Kidney epithelial cell (primary cell): ENCODE data around the gene ZBTB48. TPM values are rescaled to one million over a fixed set of nuclear protein-coding genes. Genes with fewer than 3 reads are reported as not detected.
"Not testable (repeated sequence)": the region's sequence is repeated elsewhere in the genome, so short reads cannot be mapped to it uniquely, and the experiment has no call there.

Experiments used
- DNase-seq: peaks from one replicate; pipeline ENCODE4 v3.0.0-alpha.2; 2010; ENCODE audit warnings: low read depth
- H3K27me3 ChIP-seq: 2 replicates; pipeline ENCODE4 v1.6.0; 2011; ENCODE audit warnings: low read length; ENCODE audit not compliant: control insufficient read depth, insufficient read depth
- H3K36me3 ChIP-seq: 2 replicates; pipeline ENCODE4 v1.5.1; 2011; ENCODE audit warnings: low read length; ENCODE audit not compliant: control insufficient read depth, insufficient read depth
- H3K4me3 ChIP-seq: 2 replicates; pipeline ENCODE4 v1.5.1; 2011; ENCODE audit warnings: low read depth, mild to moderate bottlenecking, control low read depth, low read length
- CTCF ChIP-seq: IDR thresholded peaks from 2 replicates; pipeline ENCODE4 v1.5.1; 2011; ENCODE audit warnings: mild to moderate bottlenecking, moderate library complexity, low read length, control low read depth, inconsistent platforms; ENCODE audit not compliant: insufficient read depth, poor library complexity, severe bottlenecking
- total RNA-seq: library from RNA; depleted of rRNA; stranded (reverse); fragments of >200 nt; gene quantifications from 2 replicates; pipeline ENCODE4 v1.2.3, GENCODE V29; 2015

The ZBTB48 gene
- total RNA-seq, 1 donor from 2014 or later = 14.2 TPM

DNA sequence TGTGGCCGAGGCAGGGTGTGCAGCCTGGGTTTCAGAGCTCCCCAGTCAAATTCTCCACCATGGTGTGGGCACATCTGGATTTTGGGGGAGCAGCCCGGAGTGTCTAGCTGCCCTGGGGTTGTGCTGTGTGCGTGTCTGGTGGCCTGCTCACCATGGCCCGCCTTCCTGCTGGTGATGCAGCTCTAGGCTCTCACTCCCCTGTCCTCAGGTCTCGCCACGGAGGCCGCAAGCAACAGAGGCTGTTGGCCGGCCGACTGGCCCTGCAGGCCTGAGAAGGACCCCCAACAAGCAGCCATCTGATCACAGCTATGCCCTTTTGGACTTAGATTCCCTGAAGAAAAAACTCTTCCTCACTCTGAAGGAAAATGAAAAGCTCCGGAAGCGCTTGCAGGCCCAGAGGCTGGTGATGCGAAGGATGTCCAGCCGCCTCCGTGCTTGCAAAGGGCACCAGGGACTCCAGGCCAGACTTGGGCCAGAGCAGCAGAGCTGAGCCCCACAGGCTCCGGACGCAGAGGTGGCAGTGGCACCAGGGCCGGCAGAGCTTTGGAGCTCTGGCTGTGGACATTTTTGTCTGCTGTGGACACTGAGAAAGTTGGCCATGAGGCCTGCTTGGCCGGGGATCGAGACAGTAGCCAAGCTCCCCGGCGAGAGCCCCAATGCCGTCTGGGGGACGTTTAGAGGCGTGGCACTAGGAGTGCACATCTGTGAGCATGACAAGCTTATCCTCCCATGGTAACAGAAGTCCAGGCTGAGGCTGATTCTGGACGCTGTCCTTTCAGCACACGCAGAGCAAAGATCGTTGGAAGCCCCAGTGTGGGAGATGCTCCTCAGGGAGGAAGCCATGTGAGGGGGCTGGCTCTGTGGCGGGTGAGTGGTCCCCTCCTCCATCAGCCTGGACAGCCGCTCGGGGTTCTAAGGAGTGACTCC lies 53.1 kb downstream of the ZBTB48 start:
- no peak overlapping the region for H3K4me3 ChIP-seq
- no peaks in the 10 kb centered on the region for H3K36me3 ChIP-seq
- DNase-seq = no peak
- H3K27me3 ChIP-seq = no peaks in the 10 kb centered on the region
- no peak for TF ChIP-seq CTCF

DNA sequence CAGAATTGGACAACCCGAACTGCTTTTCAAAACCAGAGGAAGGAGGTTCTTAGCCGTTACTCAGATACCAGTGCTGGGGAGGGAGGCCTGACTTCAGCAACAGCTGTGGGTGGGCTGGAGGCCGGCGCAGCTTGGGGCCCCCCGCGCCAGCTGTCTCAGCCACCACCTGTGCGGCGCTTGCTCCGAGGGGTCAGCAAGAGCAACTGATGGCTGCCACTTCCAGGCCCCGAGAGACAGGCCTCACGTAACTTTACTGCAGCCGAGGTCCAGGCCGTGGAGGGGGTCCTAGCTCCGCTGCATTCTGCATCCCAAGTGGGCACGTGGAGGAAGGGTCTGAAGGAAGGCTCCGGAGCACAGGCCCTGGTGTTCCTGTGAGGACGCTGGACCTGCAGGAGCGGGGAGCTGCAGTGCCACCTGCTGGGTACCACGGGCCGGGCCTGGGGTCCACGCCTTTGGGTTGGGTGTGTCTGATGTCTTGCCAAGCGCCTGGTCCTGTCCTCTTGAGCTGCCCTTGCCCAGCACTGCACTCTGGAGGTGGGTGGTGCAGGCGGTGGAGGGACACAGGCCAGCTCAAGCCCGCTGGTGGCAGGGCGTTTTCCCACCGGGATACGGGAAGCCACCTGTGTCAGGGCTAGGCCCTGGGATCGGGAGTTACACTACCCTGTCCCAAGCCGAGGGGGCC lies 54.7 kb downstream of the ZBTB48 start:
- no peak overlapping the region for H3K4me3 ChIP-seq
- TF ChIP-seq CTCF = peak; percentile 63
- H3K27me3 ChIP-seq = no peaks in the 10 kb centered on the region
- no peaks in the 10 kb centered on the region for H3K36me3 ChIP-seq
- no peak for DNase-seq

GRCh38 chr1:6635161-6635909 lies 55.5 kb downstream of the ZBTB48 start:
- no peaks in the 10 kb centered on the region for H3K36me3 ChIP-seq
- no peak for DNase-seq
- TF ChIP-seq CTCF = no peak
- H3K4me3 ChIP-seq = no peak overlapping the region
- H3K27me3 ChIP-seq = no peaks in the 10 kb centered on the region

GRCh38 chr1:6635910-6636760 lies 56.3 kb downstream of the ZBTB48 start:
- H3K27me3 ChIP-seq = no peaks in the 10 kb centered on the region
- no peak for DNase-seq
- no peaks in the 10 kb centered on the region for H3K36me3 ChIP-seq
- no peak for TF ChIP-seq CTCF
- no peak overlapping the region for H3K4me3 ChIP-seq

DNA sequence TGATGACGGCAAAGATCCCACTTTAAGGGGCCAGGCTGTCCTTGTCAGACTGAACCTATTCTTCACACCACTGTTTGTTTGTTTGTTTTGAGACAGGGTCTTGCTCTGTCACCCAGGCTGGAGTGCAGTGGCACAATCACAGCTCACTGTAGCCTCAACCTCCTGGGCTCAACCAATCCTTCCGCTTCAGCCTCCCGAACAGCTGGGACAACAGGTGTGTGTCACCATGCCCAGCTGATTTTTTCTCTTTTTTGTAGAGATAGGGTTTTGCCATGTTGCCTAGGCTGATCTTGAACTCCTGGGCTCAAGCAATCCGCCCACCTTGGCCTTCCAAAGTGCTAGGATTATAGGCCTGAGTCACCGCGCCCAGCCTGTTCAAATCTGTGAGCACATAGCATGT lies 57.0 kb downstream of the ZBTB48 start:
- not testable (repeated sequence) for H3K4me3 ChIP-seq, DNase-seq, H3K36me3 ChIP-seq, H3K27me3 ChIP-seq
